Keratinocyte (primary cell): Measurements from ENCODE around the gene PLEKHA8. TPM values are rescaled to one million over a fixed set of nuclear protein-coding genes. Genes with fewer than 3 reads are reported as not detected.

Source experiments
- DNase-seq: peaks from one replicate; pipeline ENCODE4 v3.0.0-alpha.2; 2011; ENCODE audit warnings: low read depth, missing footprints, low spot score
- FAIRE-seq: peaks from 2 replicates; lab custom pipeline; 2011; peaks lifted over from hg19 to GRCh38; lab: Jason Lieb, UNC
- H2AFZ ChIP-seq: 2 replicates; pipeline ENCODE4 v1.6.0; 2012; ENCODE audit warnings: low read length, control low read depth, inconsistent platforms; ENCODE audit not compliant: control insufficient read depth
- H3K27ac ChIP-seq: 2 replicates; pipeline ENCODE4 v1.5.1; 2011; ENCODE audit warnings: low read length; ENCODE audit not compliant: control insufficient read depth, insufficient read depth
- H3K27me3 ChIP-seq: 3 replicates; pipeline ENCODE4 v1.6.0; 2011; ENCODE audit warnings: low read length; ENCODE audit not compliant: control insufficient read depth, insufficient read depth; ENCODE audit errors: extremely low read depth
- H3K36me3 ChIP-seq, 2 experiments: 2 replicates in 1 of 2; 3 replicates in 1 of 2; pipeline ENCODE4 v1.5.1; 2011; ENCODE audit warnings: low read length in 2 of 2, mild to moderate bottlenecking in 1 of 2; ENCODE audit not compliant: control insufficient read depth in 2 of 2, insufficient read depth in 2 of 2; ENCODE audit errors: extremely low read depth in 1 of 2
- H3K4me1 ChIP-seq: 3 replicates; pipeline ENCODE4 v1.5.1; 2011; ENCODE audit warnings: low read length; ENCODE audit not compliant: control insufficient read depth, insufficient read depth; ENCODE audit errors: extremely low read depth
- H3K4me2 ChIP-seq: 3 replicates; pipeline ENCODE4 v1.6.0; 2011; ENCODE audit warnings: low read depth, low read length; ENCODE audit not compliant: control insufficient read depth, insufficient read depth; ENCODE audit errors: extremely low read depth
- H3K4me3 ChIP-seq, 3 experiments: fragments of 200-600 bp in 1 of 3; sonication (generic) in 1 of 3; 2 replicates in 2 of 3; 3 replicates in 1 of 3; pipeline ENCODE4 v1.5.1; 2011 to 2016; ENCODE audit warnings: low read length in 3 of 3, mild to moderate bottlenecking in 3 of 3, control low read depth in 2 of 3, inconsistent platforms in 1 of 3, low read depth in 1 of 3, mixed read lengths in 1 of 3, mixed run types in 1 of 3, moderate library complexity in 1 of 3; ENCODE audit not compliant: control insufficient read depth in 2 of 3, insufficient read depth in 2 of 3; ENCODE audit errors: extremely low read depth in 1 of 3
- H3K79me2 ChIP-seq: 2 replicates; pipeline ENCODE4 v1.6.0; 2012; ENCODE audit warnings: low read length; ENCODE audit not compliant: control insufficient read depth, insufficient read depth
- H3K9ac ChIP-seq: 3 replicates; pipeline ENCODE4 v1.6.0; 2011; ENCODE audit warnings: low read length; ENCODE audit not compliant: control insufficient read depth, insufficient read depth; ENCODE audit errors: extremely low read depth
- H3K9me1 ChIP-seq: 3 replicates; pipeline ENCODE4 v1.6.0; 2011; ENCODE audit warnings: low read length; ENCODE audit not compliant: control insufficient read depth, insufficient read depth; ENCODE audit errors: extremely low read depth
- H3K9me3 ChIP-seq: 2 replicates; pipeline ENCODE4 v1.5.1; 2012; ENCODE audit warnings: low read depth, low read length; ENCODE audit not compliant: control insufficient read depth
- H4K20me1 ChIP-seq: 3 replicates; pipeline ENCODE4 v1.6.0; 2011; ENCODE audit warnings: low read length; ENCODE audit not compliant: control insufficient read depth, insufficient read depth; ENCODE audit errors: extremely low read depth
- CTCF ChIP-seq, 3 experiments: IDR thresholded peaks in 1 of 3; conservative IDR thresholded peaks in 1 of 3; optimal IDR thresholded peaks in 1 of 3; 2 replicates in 2 of 3; 3 replicates in 1 of 3; pipeline versions ENCODE3 to v1.5.1; 2011; ENCODE audit warnings: low read length in 3 of 3, mild to moderate bottlenecking in 3 of 3, moderate library complexity in 2 of 3, control low read depth in 1 of 3, inconsistent platforms in 1 of 3; ENCODE audit not compliant: insufficient read depth in 2 of 3; ENCODE audit errors: extremely low read depth in 1 of 3
- EZH2 ChIP-seq: IDR thresholded peaks from one replicate; pipeline ENCODE4 v1.6.1; 2012; ENCODE audit warnings: inconsistent platforms, mild to moderate bottlenecking, low read length, moderate library complexity
- dilution Hi-C: fragments of 300-500 bp; cut with MboI; formaldehyde crosslinking; loops from one replicate; pipeline ENCODE4 v1.7.0; 2020; ENCODE audit warnings: low sequenced_read_pairs; ENCODE audit not compliant: extremely low pct_ligation_motif_present
- polyA plus RNA-seq, 5 experiments: library from polyadenylated mRNA; depleted of rRNA in 3 of 5; stranded (reverse) in 3 of 5; stranded (forward) in 1 of 5; unstranded in 1 of 5; fragments of >200 nt; gene quantifications; 1 replicate in 1 of 5; 2 replicates in 3 of 5; 3 replicates in 1 of 5; pipeline versions ENCODE4 v1.2.1 to v1.2.3, GENCODE V29; 2011 to 2012; ENCODE audit warnings: missing spikeins in 2 of 5, low read depth in 1 of 5, low replicate concordance in 1 of 5

PLEKHA8 gene
- polyA plus RNA-seq, 1 donor (not counting 4 experiments of a cell fraction or from before 2014, with no cell fraction given), result 9.6 TPM

GRCh38 chr7:30117896-30118295 is 89.7 kb downstream of the PLEKHA8 start:
- Histone ChIP-seq H3K9ac (no peak overlapping the region), H3K36me3 (no peaks in the 10 kb centered on the region), H3K27ac (no peak overlapping the region), H3K27me3 (no peaks in the 10 kb centered on the region), H3K9me1 (no peaks in the 10 kb centered on the region), H2AFZ (no peak overlapping the region), H4K20me1 (no peaks in the 10 kb centered on the region), H3K9me3 (peaks cover 5% of the 10 kb centered on the region), H3K4me2 (no peak overlapping the region), H3K4me3 (no peak overlapping the region), H3K4me1 (peaks cover 7% of the 10 kb centered on the region), H3K79me2 (no peaks in the 10 kb centered on the region)
- TF ChIP-seq EZH2, result no peak
- TF ChIP-seq CTCF (optimal IDR thresholded peaks at IDR 0.05 in 1 of 3, IDR thresholded peaks at IDR 0.05 in 1 of 3, conservative IDR thresholded peaks at IDR 0.05 in 1 of 3; ENCODE audit: extremely low read depth in 1 of 3, insufficient read depth in 2 of 3, low read length in 3 of 3), result no peak
- FAIRE-seq, result no peak
- DNase-seq, result no peak
- dilution Hi-C loops, result no loop called here

GRCh38 chr7:30119890-30120577 is 91.8 kb downstream of the PLEKHA8 start:
- Histone ChIP-seq H3K79me2 (no peaks in the 10 kb centered on the region), H3K27me3 (no peaks in the 10 kb centered on the region), H3K4me3 (no peak overlapping the region), H3K4me1 (peaks cover 7% of the 10 kb centered on the region), H3K9me3 (peaks cover 5% of the 10 kb centered on the region), H3K36me3 (no peaks in the 10 kb centered on the region), H3K9me1 (no peaks in the 10 kb centered on the region), H2AFZ (no peak overlapping the region), H3K9ac (no peak overlapping the region), H3K4me2 (no peak overlapping the region), H3K27ac (no peak overlapping the region), H4K20me1 (no peaks in the 10 kb centered on the region)
- TF ChIP-seq EZH2, result no peak
- no peak for TF ChIP-seq CTCF (optimal IDR thresholded peaks at IDR 0.05 in 1 of 3, IDR thresholded peaks at IDR 0.05 in 1 of 3, conservative IDR thresholded peaks at IDR 0.05 in 1 of 3; ENCODE audit: extremely low read depth in 1 of 3, insufficient read depth in 2 of 3, low read length in 3 of 3)
- dilution Hi-C loops, result no loop called here
- DNase-seq, result no peak
- FAIRE-seq, result no peak
